HFF-Myc (cell line): ENCODE results near the gene PPM1F.

ENCODE experiments used
- DNase-seq: peaks from one replicate; pipeline ENCODE4 v3.0.0-alpha.2; 2011; ENCODE audit warnings: low read depth; ENCODE audit errors: extremely low read depth
- H3K4me3 ChIP-seq: replicated peaks from 2 replicates; pipeline ENCODE4 v1.5.1; 2011; ENCODE audit warnings: low read depth, mild to moderate bottlenecking, control low read depth, low read length
- CTCF ChIP-seq: IDR thresholded peaks from 2 replicates; pipeline ENCODE4 v1.5.1; 2012; ENCODE audit warnings: mild to moderate bottlenecking, low read depth, low read length, control low read depth; ENCODE audit errors: missing control alignments

Gene PPM1F

GRCh38 chr22:21970800-21971617, 18.4 kb upstream of the PPM1F start:
- no peak overlapping the region for H3K4me3 ChIP-seq
- DNase-seq = no peak
- TF ChIP-seq CTCF = no peak

DNA sequence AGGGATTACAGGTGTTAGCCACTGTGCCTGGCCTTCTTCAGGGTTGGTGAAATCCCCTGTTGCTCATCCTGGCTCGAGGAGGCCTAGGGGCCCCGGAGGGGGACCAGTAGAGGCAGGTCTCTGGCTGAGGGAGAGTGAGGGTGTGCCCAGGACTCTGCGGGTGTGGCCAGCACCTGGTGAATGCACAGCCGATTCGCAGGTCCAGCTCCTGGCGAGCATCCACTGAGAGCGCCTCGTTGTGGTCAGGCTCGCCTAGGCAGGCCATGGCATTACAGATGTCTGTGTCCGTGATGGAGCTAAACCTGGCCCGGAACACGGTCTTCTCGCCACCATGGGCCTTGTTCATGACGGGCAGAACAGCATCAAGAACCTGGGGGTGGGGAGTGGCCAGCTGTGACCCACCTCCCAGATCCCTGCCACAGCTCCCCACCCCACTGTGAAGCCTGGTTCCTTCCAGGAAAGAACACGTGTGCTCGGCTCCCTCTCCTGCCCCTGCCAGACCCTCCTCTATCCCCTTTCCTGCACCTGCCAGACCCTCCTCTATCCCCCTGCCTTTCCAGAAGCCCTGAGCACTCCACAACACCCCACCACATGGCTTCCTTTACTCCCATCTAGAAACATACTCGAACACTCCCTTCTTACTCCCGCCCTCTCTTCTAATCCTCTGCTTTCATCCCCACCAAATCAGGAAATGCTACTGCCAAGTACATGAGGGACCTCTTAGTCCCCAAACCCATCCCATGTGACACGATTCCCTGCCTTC, 17.6 kb upstream of the PPM1F start:
- no peak for TF ChIP-seq CTCF
- no peak overlapping the region for H3K4me3 ChIP-seq
- no peak for DNase-seq

GRCh38 chr22:21968452-21969129, 15.9 kb upstream of the PPM1F start:
- no peak for TF ChIP-seq CTCF
- H3K4me3 ChIP-seq = no peak overlapping the region
- DNase-seq = no peak

- TF ChIP-seq CTCF = no peak
- no peak overlapping the region for H3K4me3 ChIP-seq
- no peak for DNase-seq
Observed at GRCh38 chr22:21967693-21968271, 15.1 kb upstream of the PPM1F start.

DNA sequence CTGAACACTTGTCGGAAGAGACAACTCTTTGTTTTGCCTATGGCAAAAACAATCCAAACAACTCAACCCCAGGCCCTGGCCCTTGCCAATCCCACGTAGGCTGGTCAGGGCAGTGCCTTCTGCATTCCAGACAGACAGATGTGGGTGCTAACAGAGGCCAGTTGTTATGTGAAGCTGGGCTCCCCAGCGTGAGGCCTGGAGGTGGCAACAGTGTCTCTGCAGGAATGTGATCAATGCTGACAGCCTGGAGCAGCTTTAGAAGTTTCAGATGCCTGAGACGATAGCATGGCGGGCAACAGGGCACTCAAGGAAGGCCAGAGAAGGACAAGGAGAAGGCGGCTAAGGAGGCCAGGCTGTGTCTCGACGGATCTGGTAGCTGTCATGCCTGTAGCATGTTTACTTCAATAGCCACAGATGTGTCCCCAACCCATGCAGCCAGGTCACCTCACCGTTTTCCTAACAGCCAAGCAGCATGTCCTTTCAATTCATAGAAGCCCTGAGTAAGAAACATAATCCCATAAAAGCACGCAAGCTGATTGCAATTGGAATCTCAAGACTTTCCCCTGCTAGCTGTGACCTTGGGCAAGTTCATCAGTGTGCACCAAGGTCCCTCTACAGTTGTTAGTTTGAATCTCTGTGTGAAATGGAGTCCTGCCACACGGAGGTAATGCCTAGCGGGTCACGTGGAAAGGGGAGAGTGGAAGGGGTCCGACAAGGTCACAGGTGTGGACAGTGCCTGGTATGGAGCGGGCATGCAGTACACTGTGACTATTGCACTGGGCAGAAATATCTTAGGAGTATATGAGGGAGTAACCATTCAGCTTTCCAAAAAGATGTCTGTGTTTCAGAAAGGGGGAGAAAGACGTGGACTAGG, 14.2 kb upstream of the PPM1F start:
- no peak for TF ChIP-seq CTCF
- H3K4me3 ChIP-seq = no peak overlapping the region
- DNase-seq = no peak
